H1 (cell line): ENCODE measurements around the gene ORMDL2. TPM values are rescaled to one million over a fixed set of nuclear protein-coding genes. Genes with fewer than 3 reads are reported as not detected.
A peak's percentile ranks its signal among the peaks of the same experiment; 100 is the strongest.

Experiments
- BRCA1 ChIP-seq: IDR thresholded peaks from 2 replicates; pipeline ENCODE4 v1.6.1; 2012; ENCODE audit warnings: low read depth, low read length, improper control_type of control experiment
- CHD1 ChIP-seq: IDR thresholded peaks from 2 replicates; pipeline ENCODE4 v1.6.1; 2012; ENCODE audit warnings: low read depth, low read length, improper control_type of control experiment
- CHD2 ChIP-seq: IDR thresholded peaks from 2 replicates; pipeline ENCODE4 v1.6.1; 2012; ENCODE audit warnings: low read length, improper control_type of control experiment
- CTCF ChIP-seq, 3 experiments: IDR thresholded peaks; 1 replicate in 2 of 3; 2 replicates in 1 of 3; pipeline versions ENCODE4 v1.5.1 to v1.6.1; 2011; ENCODE audit warnings: low read length in 3 of 3, mild to moderate bottlenecking in 3 of 3, inconsistent platforms in 2 of 3, low read depth in 1 of 3, moderate library complexity in 1 of 3; ENCODE audit not compliant: insufficient read depth in 1 of 3; ENCODE audit errors: control extremely low read depth in 1 of 3
- GTF2F1 ChIP-seq: IDR thresholded peaks from 2 replicates; pipeline ENCODE4 v1.6.1; 2012; ENCODE audit warnings: low read depth, low read length, improper control_type of control experiment, borderline replicate concordance
- HDAC6 ChIP-seq: IDR thresholded peaks from one replicate; pipeline ENCODE4 v1.7.1; 2012; ENCODE audit warnings: low read depth, mild to moderate bottlenecking, inconsistent platforms, low read length, moderate library complexity
- JUND ChIP-seq: IDR thresholded peaks from 2 replicates; pipeline ENCODE4 v1.6.1; 2011; ENCODE audit warnings: mild to moderate bottlenecking, improper control_type of control experiment, low read length
- KDM5A ChIP-seq: fragments of 200-600 bp; IDR thresholded peaks from 2 replicates; pipeline ENCODE4 v1.7.1; 2012; ENCODE audit warnings: mild to moderate bottlenecking, low read length, inconsistent platforms, mixed read lengths
- NRF1 ChIP-seq: IDR thresholded peaks from 2 replicates; pipeline ENCODE4 v1.6.1; 2011; ENCODE audit warnings: mild to moderate bottlenecking, low read depth, low read length, improper control_type of control experiment
- POLR2A ChIP-seq, 2 experiments: IDR thresholded peaks; 1 replicate in 1 of 2; 2 replicates in 1 of 2; pipeline ENCODE4 v1.6.1; 2011; ENCODE audit warnings: low read depth in 2 of 2, low read length in 2 of 2, mild to moderate bottlenecking in 2 of 2; ENCODE audit errors: control extremely low read depth in 1 of 2
- POLR2AphosphoS5 ChIP-seq: IDR thresholded peaks from 2 replicates; pipeline ENCODE4 v1.6.1; 2011; ENCODE audit warnings: low read depth, low read length
- POU5F1 ChIP-seq: IDR thresholded peaks from 2 replicates; pipeline ENCODE4 v1.6.1; 2011; ENCODE audit warnings: low read depth, mild to moderate bottlenecking, low read length, moderate library complexity
- RAD21 ChIP-seq, 2 experiments: IDR thresholded peaks in 1 of 2; conservative IDR thresholded peaks in 1 of 2; 2 replicates each; pipeline ENCODE4 v1.6.1; 2011; ENCODE audit warnings: low read depth in 2 of 2, low read length in 2 of 2, improper control_type of control experiment in 1 of 2, inconsistent platforms in 1 of 2, mild to moderate bottlenecking in 1 of 2, moderate library complexity in 1 of 2
- SIN3A ChIP-seq, 2 experiments: IDR thresholded peaks in 1 of 2; conservative IDR thresholded peaks in 1 of 2; 2 replicates each; pipeline ENCODE4 v1.6.1; 2011 to 2012; ENCODE audit warnings: low read length in 2 of 2, improper control_type of control experiment in 1 of 2, low read depth in 1 of 2, mild to moderate bottlenecking in 1 of 2
- TBP ChIP-seq: IDR thresholded peaks from 2 replicates; pipeline ENCODE4 v1.6.1; 2011; ENCODE audit warnings: low read depth, low read length, improper control_type of control experiment
- TEAD4 ChIP-seq: IDR thresholded peaks from 2 replicates; pipeline ENCODE4 v1.6.1; 2012; ENCODE audit warnings: low read depth, low read length, inconsistent platforms, mixed read lengths
- polyA plus RNA-seq, 7 experiments: library from polyadenylated mRNA; depleted of rRNA in 3 of 7; stranded (reverse) in 5 of 7; unstranded in 2 of 7; fragments of >200 nt in 5 of 7; fragments of 200-250 nt in 2 of 7; gene quantifications; 1 replicate in 5 of 7; 2 replicates in 1 of 7; 4 replicates in 1 of 7; pipeline versions ENCODE4 v1.2.1 to v1.2.3, GENCODE V29; 2011 to 2013; ENCODE audit warnings: missing spikeins in 2 of 7, mixed read lengths in 2 of 7
- total RNA-seq: library from RNA; stranded (reverse); fragmentation: NEBNext Ultra II Directional; extraction: Animal tissue kit (Norgen Biotek cat#: 25700); gene quantifications from 2 replicates; pipeline ENCODE4 v1.2.1, GENCODE V29; 2021

Gene ORMDL2
- total and polyA plus RNA-seq, 2 of the 8 experiments (the other 6 are each of a cell fraction or from before 2014, with no cell fraction given): 39.0 to 65.6 TPM

GRCh38 chr12:55829967-55830600 lies 12.2 kb downstream of the ORMDL2 start (continued):
- TF ChIP-seq CHD2 (no peak), CHD1 (no peak), NRF1 (no peak), JUND (no peak), TBP (peak; percentile 44; the same call in 1 of the 2 replicates), CTCF (IDR thresholded peaks at IDR 0.05; ENCODE audit: control extremely low read depth in 1 of 3, insufficient read depth in 1 of 3, low read depth in 1 of 3, low read length in 3 of 3) (0 out of 4 replicates have a peak, but pooled peaks of 1 of the 3 experiments have one; percentile 2), KDM5A (no peak), SIN3A (conservative IDR thresholded peaks at IDR 0.05 in 1 of 2, IDR thresholded peaks at IDR 0.05 in 1 of 2; ENCODE audit: low read depth in 1 of 2, low read length in 2 of 2) (peak in 1 of 2 experiments; percentile 80; a peak in 2 of 4 replicates), TEAD4 (peak; percentile 80), RAD21 (IDR thresholded peaks at IDR 0.05 in 1 of 2, conservative IDR thresholded peaks at IDR 0.05 in 1 of 2; ENCODE audit: low read depth in 2 of 2, low read length in 2 of 2) (peak in 1 of 2 experiments; percentile 39; a peak in 2 of 4 replicates), POLR2A (IDR thresholded peaks at IDR 0.05; ENCODE audit: control extremely low read depth in 1 of 2, low read depth in 2 of 2, low read length in 2 of 2) (peak in 1 of 2 experiments; percentile 53; a peak in 1 of 3 replicates), HDAC6 (no peak), BRCA1 (no peak), POLR2AphosphoS5 (peak; percentile 63; the same call in 1 of the 2 replicates), GTF2F1 (no peak), POU5F1 (no peak)
